Measurements from ENCODE around the gene SDHAF4. TPM values are rescaled to one million over a fixed set of nuclear protein-coding genes. Genes with fewer than 3 reads are reported as not detected.
"Not testable (repeated sequence)": the region's sequence is repeated elsewhere in the genome, so short reads cannot be mapped to it uniquely, and the experiment has no call there.

SDHAF4 gene
- total RNA-seq, 1 donor from 2014 or later = 9.5 TPM

DNA sequence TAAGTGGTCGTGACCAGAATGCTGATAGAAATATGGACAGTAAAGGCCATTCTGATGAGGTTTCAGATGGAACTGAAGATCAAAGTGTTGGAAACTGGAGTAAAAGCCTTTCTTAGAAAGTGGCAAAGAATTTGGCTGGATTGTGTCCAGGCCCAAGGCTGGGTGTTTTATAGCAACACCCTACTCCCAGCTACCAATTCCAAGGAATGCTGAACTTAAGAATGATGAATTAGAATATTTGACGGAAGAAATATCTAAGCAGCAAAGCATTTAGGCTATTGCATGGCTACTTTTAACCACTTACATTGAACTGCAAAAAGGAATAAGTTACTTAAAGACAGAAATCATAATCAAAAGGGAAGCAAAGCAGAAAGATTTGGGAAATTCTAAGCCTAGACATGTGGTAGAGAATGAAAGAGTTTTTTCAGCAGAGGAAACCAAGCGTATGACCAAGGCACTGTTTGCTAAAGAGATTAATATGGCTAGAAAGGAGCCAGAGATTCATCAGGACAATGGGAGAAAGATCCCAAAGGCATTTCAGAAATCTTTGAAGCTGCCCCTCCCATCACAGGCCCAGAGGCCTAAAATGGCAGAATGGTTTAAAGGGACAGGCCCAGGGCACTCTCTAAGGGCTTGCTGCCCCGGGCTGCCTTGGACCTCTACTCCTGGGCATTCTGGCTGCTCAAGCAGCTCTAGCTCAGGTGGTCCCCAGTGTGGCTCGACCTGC is 25.8 kb downstream of the SDHAF4 start:
- DNase-seq (ENCODE audit: low spot score) = no peak

DNA sequence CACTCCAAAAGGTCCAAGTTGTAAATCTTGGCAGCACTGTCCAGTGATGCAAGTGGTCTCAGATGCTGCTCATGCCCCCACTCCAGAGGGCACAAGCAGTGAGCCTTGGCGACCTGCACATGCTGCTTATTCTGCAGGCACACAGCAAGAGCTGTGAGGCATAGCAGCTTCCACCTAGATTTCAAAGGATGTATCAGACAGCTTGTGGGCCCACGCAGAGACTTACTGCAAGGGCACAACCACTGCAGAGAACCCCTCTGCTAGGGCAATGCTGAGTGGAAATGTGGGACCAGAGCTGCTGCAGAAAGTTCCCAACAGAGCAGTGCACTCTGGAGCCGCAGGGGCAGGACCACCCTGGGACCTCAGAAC is 26.4 kb downstream of the SDHAF4 start:
- no peak for DNase-seq (ENCODE audit: low spot score)

DNA sequence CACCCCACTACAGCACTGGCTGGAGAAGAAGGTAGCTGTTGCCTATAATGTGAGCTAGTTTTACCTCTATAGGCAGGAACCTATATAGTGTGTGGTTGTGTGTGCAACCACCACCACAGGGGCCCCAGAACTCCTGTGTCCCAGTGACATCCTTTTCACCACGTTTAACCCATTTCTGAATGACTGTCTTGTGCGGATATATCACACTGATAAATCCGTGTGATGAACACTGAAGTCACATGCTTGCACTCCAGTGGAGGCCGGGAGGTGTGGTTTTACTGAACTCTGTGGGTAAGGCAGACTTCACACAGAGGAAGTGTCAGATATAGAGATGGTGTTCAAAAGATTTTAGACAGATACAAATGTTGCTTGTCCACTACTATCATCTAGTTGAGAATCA is 32.5 kb downstream of the SDHAF4 start:
- no peak for DNase-seq (ENCODE audit: low spot score)

DNA sequence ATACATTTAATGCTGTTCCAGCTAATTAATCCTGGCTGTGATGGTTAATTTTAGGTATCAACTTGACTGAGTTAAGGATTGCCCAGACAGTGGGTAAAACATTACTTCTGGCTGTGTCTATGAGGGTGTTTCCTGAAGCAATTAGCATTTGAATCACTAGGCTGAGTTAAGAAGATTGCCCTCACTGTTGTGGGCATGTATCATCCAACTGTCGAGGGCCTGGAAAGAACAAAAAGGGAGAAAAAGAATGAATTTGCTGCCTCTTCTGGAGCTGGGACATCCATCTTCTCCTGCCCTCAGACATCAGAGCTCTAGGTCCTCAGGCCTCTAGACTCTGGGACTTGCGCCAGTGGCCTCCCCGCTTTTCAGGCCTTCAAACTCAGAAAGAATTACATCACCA is 34.3 kb downstream of the SDHAF4 start:
- DNase-seq (ENCODE audit: low spot score) = no peak

DNA sequence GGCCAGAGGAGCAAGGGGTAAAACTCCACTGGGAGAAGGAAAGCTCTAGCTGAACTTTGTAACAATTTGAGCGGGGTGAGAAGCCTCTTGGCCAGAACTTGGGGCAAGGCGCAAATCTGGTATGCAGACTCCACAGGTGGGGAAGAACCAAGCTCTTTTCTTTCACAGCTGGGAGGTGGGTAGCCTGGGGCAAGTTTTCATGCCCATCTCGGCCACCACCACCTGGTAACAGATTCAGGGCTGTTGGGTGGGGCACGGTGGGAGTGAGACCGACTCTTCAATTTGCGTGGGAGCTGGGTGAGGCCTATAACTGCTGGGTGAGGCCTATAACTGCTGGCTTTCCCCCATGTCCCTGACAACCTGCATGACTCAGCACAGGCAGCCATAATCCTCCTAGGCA is 37.5 kb downstream of the SDHAF4 start:
- DNase-seq (ENCODE audit: low spot score) = no peak

DNA sequence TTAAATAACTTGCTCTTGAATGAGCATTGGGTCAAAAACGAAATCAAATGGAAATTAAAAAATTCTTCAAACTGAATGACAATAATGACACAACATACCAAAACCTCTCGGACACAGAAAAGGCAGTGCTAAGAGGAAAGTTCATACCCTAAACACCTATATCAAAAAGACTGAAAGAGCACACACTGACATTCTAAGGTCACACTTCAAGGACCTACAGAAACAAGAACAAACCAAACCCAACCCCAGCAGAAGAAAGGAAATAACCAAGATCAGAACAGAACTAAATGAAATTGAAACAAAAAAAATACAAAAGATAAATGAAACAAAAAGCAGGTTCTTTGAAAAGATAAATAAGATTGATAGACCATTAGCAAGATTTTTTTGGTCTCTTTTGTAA is 40.6 kb downstream of the SDHAF4 start:
- DNase-seq (ENCODE audit: low spot score) = not testable (repeated sequence)

DNA sequence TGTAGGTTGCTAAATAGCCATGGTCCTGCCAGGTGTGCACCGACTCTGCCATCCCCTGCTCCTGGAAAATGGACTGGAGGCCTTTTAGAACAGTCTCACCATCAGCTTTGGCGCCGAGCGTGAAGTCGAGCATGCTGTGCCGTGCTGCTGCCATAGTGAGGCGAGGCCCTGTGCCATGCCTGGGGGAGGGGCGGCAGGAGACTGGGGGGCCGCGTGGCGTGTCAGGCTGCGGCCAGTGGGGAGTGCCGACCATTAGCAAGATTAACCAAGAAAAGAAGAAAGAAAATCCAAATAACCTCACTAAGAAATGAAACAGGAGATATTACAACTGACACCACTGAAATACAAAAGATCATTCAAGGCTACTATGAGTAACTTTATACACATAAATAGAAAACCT is 42.5 kb downstream of the SDHAF4 start:
- not testable (repeated sequence) for DNase-seq (ENCODE audit: low spot score)

DNA sequence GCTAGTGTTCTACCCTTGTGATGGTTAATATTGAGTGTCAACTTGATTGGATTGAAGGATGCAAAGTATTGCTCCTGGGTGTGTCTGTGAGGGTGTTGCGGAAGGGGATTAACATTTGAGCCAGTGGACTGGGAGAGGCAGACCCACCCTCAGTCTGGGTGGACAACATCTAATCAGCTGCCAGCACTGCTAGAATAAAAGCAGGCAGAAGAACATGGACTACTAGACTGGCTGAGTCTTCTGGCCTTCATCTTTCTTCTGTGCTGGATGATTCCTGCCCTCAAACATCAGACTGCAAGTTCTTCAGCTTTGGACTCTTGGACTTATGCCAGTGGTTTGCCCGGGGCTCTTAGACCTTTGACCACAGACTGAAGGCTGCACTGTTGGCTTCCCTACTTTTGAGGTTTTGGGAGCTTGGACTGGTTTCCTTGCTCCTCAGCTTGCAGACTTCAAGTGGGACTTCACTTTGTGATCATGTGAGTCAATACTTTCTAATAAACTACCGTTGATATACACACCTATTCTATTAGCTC is 50.1 kb downstream of the SDHAF4 start:
- no peak for DNase-seq (ENCODE audit: low spot score)

DNA sequence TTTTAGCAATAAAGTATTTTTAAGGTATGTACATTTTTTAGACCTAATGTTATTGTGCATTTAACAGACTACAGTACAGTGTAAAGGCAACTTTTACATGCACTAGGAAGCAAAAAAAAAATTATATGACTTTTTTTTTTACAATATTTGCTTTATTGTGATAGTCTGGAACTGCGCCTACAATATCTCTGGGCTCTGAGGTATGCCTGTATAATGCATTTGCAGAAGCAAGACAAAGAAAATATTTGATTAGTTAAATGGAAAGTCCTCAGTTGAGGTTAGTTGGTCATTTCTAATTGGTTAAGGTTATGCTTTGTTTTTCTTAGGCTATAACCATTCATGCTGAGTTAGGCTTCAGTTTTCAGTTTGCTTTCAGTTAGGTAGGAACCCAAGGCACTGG is 54.0 kb downstream of the SDHAF4 start:
- DNase-seq (ENCODE audit: low spot score) = no peak

DNA sequence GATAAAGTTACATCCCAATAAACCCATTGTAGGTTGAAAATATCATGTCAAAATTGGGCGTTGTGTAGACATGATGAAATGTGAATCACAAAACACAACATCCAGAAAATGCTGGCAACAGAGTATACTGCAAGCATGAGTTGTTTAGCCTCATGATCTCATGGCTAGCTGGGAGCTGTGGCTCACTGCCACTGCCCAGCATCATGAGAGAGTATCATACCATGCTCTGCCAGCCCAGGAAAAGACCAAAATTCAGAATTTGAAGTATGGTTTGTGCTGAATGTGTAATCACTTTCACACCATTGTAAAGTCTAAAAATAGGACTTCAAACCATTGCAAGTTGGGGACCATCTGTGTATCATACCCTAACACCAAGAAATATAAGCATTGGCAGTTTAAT is 55.7 kb downstream of the SDHAF4 start:
- no peak for DNase-seq (ENCODE audit: low spot score)

DNA sequence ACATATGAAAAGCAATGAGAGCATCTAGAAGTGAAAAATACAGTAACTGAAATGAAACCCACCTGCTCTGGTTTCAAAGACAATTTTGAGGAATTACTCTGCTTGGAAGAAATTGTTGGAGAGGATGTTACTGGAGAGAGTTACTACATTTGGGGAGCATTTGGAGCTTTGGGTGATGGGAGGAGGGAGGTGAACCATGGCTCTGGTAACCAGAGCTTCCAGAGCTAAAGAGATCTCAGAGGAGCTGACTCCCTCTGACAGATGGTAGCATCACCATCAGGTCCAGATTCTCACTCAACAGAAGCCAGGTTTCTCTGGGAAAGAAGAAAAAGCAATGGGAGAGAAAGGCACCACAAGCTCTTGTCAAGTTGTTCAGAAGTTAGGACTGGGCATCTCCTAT is 58.7 kb downstream of the SDHAF4 start:
- no peak for DNase-seq (ENCODE audit: low spot score)

DNA sequence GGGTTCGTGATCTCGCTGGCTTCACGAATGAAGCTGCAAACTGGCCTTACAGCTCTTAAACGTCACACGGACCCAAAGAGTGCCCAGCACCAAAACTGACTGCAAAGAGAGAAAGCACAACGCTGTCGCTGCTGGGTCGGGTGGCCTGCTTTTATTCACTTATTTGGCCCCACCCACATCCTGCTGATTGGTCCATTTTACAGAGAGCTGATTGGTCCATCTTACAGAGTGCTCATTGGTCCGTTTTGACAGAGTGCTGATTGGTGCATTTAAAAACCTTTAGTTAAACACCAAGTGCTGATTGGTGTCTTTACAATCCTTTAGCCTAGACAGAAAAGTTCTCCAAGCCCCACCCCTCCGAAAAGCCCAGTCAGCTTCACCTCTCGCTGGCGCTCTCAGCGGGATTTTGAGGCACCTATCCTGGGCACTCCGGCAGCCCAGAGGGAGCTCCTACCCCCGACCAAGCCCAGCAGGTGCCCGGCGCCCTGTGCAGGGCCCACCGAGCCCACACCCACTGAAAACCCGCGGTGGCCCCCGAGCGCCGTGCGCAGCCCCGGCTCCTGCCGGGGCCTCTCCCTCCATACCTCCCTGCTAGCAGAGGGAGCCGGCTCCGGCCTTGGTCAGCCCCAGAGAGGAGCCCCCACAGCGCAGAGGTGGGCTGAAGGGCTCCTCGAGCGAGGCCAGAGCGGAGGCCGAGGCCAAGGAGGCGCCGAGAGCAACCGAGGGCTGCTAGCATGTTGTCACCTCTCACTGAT is 60.9 kb downstream of the SDHAF4 start:
- no peak for DNase-seq (ENCODE audit: low spot score)

DNA sequence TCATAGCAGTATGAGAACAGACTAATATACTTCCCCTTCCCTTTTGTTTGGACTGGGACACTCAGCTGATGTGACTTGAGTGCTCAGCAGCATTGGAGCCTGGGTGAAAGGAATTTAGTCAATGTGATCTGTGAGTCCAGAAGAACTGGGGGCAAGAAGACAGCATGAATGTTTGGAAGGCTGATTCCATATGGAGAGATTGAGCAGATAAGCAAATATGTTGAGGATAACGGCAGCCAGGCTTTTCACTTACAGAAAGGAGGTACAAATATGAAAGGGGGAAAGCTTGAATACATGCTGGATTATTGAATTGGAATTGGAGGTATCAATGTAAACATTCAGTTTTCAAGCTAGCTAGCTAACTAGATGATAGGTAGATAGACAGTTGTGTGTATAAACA is 63.2 kb downstream of the SDHAF4 start:
- DNase-seq (ENCODE audit: low spot score) = no peak

DNA sequence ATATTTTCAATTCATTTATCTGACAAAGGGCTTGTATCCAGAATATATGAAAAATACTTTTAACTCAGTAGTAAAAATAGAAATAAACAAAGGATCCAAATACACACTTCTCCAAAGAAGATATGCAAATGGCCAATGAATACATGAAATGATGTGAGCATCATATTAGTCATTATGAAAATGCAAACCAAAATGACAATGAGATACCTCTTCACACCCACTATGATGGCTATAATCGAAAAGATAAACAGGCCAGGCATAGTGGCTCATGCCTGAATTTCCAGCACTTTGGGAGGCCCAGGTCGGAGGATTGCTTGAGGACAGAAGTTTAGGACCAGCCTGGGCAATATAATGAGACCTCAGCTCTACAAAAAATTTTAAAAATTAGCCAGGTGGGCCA is 67.1 kb downstream of the SDHAF4 start:
- no peak for DNase-seq (ENCODE audit: low spot score)

DNA sequence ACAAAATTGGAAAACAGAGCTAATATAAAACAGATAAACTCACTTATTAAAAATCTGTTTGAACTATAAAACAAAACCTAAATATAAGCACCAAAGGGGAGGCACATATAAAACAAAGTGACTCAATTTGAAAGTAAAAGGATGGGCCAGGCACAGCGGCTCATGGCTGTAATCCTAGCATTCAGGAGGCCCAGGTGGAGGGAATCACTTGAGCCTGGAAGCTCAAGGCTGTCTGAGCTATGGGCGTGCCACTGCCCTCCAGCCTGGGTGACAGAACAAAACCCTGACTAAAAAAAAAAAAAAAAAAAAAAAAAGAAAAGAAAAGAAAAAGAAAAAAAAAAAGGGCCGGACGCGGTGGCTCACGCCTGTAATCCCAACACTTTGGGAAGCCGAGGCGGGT is 69.9 kb downstream of the SDHAF4 start:
- DNase-seq (ENCODE audit: low spot score) = no peak

DNA sequence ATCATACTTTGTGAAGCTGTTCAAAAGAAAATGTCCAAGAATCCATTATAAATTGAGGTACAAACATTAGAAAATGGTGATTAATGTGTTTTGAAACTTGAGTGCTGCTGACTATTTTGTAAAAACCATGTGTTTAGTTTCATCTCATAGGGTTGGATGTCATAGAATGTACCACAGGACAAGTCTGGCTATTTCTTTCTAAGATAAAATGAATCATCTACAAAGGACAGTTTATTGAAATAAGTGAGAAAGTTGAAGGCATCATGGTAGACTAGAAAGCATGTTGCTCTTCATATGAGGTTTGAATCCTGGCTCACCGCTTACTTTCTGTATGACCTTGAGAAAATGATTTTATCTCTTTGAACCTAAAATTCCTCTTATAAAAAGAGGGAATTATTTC is 71.7 kb downstream of the SDHAF4 start:
- no peak for DNase-seq (ENCODE audit: low spot score)

Other genes with a start within 250 kb of the SDHAF4 start
- 31.6 TPM for gene FAM135A, start 153.4 kb upstream of the SDHAF4 start, total RNA-seq
- 33.2 TPM for gene SMAP1, start 101.0 kb downstream of the SDHAF4 start, total RNA-seq